Measurements from ENCODE around the gene ZNF750. TPM values are rescaled to one million over a fixed set of nuclear protein-coding genes. Genes with fewer than 3 reads are reported as not detected.

Gene ZNF750
- total and polyA plus RNA-seq, 12 donors: 0.07 to 0.20 (median 0.11) TPM; not detected in 8

DNA sequence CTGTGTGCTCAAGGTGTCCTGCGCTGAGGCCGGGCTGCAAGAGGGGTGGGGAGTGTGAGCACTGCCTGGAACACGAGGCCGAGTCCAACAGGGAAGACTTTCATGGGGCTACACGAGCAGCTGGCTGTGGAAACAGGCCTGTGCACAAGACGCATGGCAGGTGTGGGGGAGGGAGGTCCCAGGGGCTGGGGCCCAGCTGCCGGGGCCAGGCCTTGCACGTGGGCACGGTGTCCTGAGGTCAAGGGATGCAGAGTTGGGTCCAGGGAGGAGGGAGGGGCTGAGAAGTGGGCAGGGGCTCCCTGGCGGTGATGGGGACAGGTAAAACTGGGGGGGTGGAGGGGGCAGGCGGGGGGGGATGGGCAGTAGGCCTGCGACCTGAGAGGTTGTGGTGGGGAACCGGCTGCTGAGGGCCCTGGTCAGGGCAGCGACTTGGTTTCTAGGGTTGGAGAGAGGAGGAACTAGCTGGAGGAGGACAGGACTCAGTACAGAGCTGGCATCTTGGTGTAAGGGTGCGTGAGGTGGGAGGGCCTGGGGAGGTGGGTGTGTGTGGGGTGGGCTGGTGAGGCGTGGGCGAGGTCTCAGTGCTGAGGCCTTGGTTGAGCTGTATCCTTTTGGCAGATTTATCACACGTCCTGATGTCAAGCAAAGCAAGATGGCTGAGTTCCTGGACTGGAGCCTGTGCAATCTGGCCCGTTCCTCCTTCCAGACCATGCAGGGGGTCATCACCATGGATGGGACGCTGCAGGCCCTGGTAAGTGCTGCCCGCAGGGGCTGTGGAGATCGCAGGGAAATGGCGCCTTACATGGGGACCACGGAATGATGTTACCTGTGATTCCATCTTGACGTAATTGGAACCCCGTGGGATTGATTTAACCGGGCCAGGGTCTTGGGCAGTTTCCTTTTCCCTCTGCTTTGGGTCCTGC, 58.6 kb downstream of the ZNF750 start:
- no peaks in the 10 kb centered on the region for H3K4me1 ChIP-seq (replicated peaks in 1 of 2)
- TF ChIP-seq, protein P1, sequence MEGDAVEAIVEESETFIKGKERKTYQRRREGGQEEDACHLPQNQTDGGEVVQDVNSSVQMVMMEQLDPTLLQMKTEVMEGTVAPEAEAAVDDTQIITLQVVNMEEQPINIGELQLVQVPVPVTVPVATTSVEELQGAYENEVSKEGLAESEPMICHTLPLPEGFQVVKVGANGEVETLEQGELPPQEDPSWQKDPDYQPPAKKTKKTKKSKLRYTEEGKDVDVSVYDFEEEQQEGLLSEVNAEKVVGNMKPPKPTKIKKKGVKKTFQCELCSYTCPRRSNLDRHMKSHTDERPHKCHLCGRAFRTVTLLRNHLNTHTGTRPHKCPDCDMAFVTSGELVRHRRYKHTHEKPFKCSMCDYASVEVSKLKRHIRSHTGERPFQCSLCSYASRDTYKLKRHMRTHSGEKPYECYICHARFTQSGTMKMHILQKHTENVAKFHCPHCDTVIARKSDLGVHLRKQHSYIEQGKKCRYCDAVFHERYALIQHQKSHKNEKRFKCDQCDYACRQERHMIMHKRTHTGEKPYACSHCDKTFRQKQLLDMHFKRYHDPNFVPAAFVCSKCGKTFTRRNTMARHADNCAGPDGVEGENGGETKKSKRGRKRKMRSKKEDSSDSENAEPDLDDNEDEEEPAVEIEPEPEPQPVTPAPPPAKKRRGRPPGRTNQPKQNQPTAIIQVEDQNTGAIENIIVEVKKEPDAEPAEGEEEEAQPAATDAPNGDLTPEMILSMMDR (IDR thresholded peaks at IDR 0.05): no peak
- TF ChIP-seq POLR2A (IDR thresholded peaks at IDR 0.05): no peak
- no peak overlapping the region for H3K4me3 ChIP-seq
- intact Hi-C loops (cut with DNase I): loop anchor here (5.0 kb wide), 2 partner anchors 131 to 136 kb away; no protein-coding TSS in a partner anchor
- H3K36me3 ChIP-seq (replicated peaks in 1 of 2): peaks cover 0 to 14% of the 10 kb centered on the region in 2 donors
- H3K27me3 ChIP-seq: no peaks in the 10 kb centered on the region
- H3K9me3 ChIP-seq (replicated peaks in 1 of 3): no peaks in the 10 kb centered on the region
- WGBS, 4 donors: 80 to 86% (median 85%) methylated on average over 11 to 27 of the region's 27 CpGs
- no peak overlapping the region for H3K27ac ChIP-seq
- DNase-seq: no peak

DNA sequence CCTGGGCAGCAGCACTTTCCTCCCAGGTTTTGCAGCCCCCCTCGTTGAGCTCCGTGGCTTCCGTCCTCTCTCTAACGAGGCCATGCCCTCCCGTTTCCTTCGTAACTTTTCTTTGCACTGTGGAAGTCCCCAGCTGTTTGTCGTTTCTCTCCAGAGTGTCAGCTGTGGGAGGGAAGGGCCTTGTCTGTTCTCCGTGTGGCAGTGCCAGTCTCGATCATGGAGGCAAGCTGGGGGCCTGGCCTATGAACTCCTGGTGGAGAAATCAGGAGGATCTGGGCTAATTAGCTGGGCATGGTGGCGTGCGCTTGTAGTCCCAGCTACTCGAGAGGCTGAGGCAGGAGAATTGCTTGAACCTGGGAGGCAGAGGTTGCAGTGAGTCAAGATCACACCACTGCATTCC, 59.6 kb downstream of the ZNF750 start:
- H3K27me3 ChIP-seq: no peaks in the 10 kb centered on the region
- intact Hi-C loops (cut with DNase I): loop anchor here (5.0 kb wide), 2 partner anchors 132 to 137 kb away; no protein-coding TSS in a partner anchor
- H3K4me1 ChIP-seq (replicated peaks in 1 of 2): no peaks in the 10 kb centered on the region
- no peaks in the 10 kb centered on the region for H3K9me3 ChIP-seq (replicated peaks in 1 of 3)
- H3K4me3 ChIP-seq: no peak overlapping the region
- no peak for DNase-seq
- WGBS, 4 donors: 74 to 79% (median 77%) methylated on average over 10 to 12 of the region's 12 CpGs
- TF ChIP-seq, protein P1 (IDR thresholded peaks at IDR 0.05): no peak
- no peak for TF ChIP-seq POLR2A (IDR thresholded peaks at IDR 0.05)
- H3K27ac ChIP-seq: peak overlapping the region in 1 of 5 donors; percentile 49
- peaks cover 0 to 14% of the 10 kb centered on the region in 2 donors for H3K36me3 ChIP-seq (replicated peaks in 1 of 2)

DNA sequence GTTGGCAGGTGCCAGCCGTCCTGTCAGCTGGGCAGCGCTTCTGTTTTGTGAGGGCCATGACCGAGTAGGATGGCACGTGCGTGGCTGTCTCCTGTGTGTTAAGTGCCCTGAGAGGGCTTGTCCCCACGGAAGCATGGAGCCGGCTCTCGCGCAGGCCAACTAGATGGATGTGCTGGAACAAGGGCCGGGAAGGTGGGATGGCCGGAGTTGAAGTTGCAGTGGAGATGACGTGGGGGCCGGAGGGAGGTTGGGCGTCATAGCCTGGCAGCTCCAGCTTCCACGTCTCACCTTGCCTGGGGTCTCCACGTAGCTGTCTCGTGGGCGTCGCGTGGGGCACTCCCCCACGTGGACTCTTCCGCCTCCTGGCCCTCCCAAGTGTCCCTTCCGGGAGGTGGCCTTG, 60.3 kb downstream of the ZNF750 start:
- Histone ChIP-seq H3K27me3 (no peaks in the 10 kb centered on the region), H3K9me3 (replicated peaks in 1 of 3) (no peaks in the 10 kb centered on the region), H3K4me3 (no peak overlapping the region), H3K4me1 (replicated peaks in 1 of 2) (no peaks in the 10 kb centered on the region), H3K36me3 (replicated peaks in 1 of 2) (peaks cover 0 to 14% of the 10 kb centered on the region in 2 donors), H3K27ac (peak overlapping the region in 1 of 5 donors; percentile 49)
- whole genome bisulfite sequencing, 4 donors: 93 to 97% (median 93%) methylated on average over 14 to 23 of the region's 23 CpGs
- intact Hi-C loops (cut with DNase I): loop anchor here in 1 of 2 donors (5.0 kb wide), 1 partner anchor 427 kb away; no protein-coding TSS in a partner anchor
- no peak for DNase-seq
- TF ChIP-seq, protein P1 (IDR thresholded peaks at IDR 0.05): no peak
- TF ChIP-seq POLR2A (IDR thresholded peaks at IDR 0.05): no peak

Other genes with a start within 250 kb of the ZNF750 start
- 100 to 1,000 TPM in 2 of 9 donors, 10 to 100 TPM in 7; 57.9 to 104 (median 77.8) TPM for gene WDR45B, start 191.6 kb downstream of the ZNF750 start, total RNA-seq
- gene WDR45B, start 191.6 kb downstream of the ZNF750 start, polyA plus RNA-seq: 10 to 100 TPM; 48.6 to 75.1 (median 71.4) TPM
- 10 to 100 TPM in 7 of 9 donors, 1 to 10 TPM in 2; 5.9 to 33.3 (median 13.9) TPM for gene RAB40B, start 141.3 kb downstream of the ZNF750 start, total RNA-seq
- 10 to 100 TPM in 2 of 3 donors, 1 to 10 TPM in 1; 4.1 to 19.1 (median 16.8) TPM for gene RAB40B, start 141.3 kb downstream of the ZNF750 start, polyA plus RNA-seq
- gene FN3KRP, start 123.3 kb downstream of the ZNF750 start, total RNA-seq: 10 to 100 TPM in 8 of 9 donors, 1 to 10 TPM in 1; 6.8 to 41.2 (median 25.1) TPM
- gene FN3KRP, start 123.3 kb downstream of the ZNF750 start, polyA plus RNA-seq: 10 to 100 TPM; 25.7 to 37.3 (median 30.6) TPM
- 100 to 1,000 TPM in 1 of 9 donors, 10 to 100 TPM in 8; 16.0 to 136 (median 54.8) TPM for gene FN3K, start 104.4 kb downstream of the ZNF750 start, total RNA-seq
- gene FN3K, start 104.4 kb downstream of the ZNF750 start, polyA plus RNA-seq: 10 to 100 TPM; 32.8 to 43.0 (median 38.7) TPM
- 100 to 1,000 TPM in 2 of 9 donors, 10 to 100 TPM in 7; 43.2 to 112 (median 64.5) TPM for gene TBCD, start 88.0 kb downstream of the ZNF750 start, total RNA-seq
- 100 to 1,000 TPM in 2 of 3 donors, 10 to 100 TPM in 1; 25.6 to 240 (median 159) TPM for gene TBCD, start 88.0 kb downstream of the ZNF750 start, polyA plus RNA-seq
- gene METRNL, start 239.6 kb upstream of the ZNF750 start, total RNA-seq: 10 to 100 TPM in 8 of 9 donors, 1 to 10 TPM in 1; 2.6 to 72.7 (median 27.4) TPM
- 10 to 100 TPM in 2 of 3 donors, 1 to 10 TPM in 1; 1.9 to 50.8 (median 13.0) TPM for gene METRNL, start 239.6 kb upstream of the ZNF750 start, polyA plus RNA-seq